ENCODE results near the gene FUS.
"Not testable (repeated sequence)": the region's sequence is repeated elsewhere in the genome, so short reads cannot be mapped to it uniquely, and the experiment has no call there.

The FUS gene

DNA sequence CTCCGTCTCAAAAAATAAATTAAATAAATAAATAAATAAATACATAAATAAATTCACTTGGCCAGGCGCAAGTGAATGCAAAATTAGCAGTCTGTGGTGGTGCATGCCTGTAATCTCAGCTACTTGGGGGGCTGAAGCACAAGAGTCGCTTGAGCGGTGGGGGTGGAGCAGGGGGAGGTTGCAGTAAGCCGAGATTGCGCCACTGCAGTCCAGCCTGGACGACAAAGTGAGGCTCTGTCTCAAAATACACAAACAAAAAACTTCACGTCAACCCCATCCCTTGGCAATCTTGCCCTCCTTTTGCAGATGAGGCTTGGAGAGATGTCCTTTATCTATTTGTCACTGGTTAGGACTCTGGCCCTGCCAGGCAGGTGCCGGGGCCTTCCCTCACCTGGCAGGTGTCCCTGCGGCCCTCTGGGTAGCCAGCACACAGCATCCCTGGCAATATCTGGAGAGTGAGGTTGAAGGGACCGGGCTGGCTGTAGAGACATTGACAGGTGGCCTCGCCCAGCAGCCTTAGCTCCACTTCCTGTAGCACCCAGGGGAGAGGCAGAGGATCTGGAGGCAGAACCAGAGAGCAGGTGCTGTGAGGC, 34.4 kb upstream of the FUS start:
- no peak overlapping the region for H3K9ac ChIP-seq (ENCODE audit: low read depth, low read length)
- H3K27ac ChIP-seq (ENCODE audit: low read depth, low read length): no peak overlapping the region
- peaks cover 25% of the 10 kb centered on the region for H3K27me3 ChIP-seq (ENCODE audit: control insufficient read depth, insufficient read depth, low read length)
- no peaks in the 10 kb centered on the region for H3K9me3 ChIP-seq (ENCODE audit: control insufficient read depth, insufficient read depth, low read length)
- H3K4me1 ChIP-seq (ENCODE audit: control insufficient read depth, insufficient read depth, low read length): peaks cover 8% of the 10 kb centered on the region
- no peaks in the 10 kb centered on the region for H3K36me3 ChIP-seq (ENCODE audit: control insufficient read depth, insufficient read depth, low read length)
- no peak overlapping the region for H3K4me3 ChIP-seq (ENCODE audit: low read depth, low read length)

DNA sequence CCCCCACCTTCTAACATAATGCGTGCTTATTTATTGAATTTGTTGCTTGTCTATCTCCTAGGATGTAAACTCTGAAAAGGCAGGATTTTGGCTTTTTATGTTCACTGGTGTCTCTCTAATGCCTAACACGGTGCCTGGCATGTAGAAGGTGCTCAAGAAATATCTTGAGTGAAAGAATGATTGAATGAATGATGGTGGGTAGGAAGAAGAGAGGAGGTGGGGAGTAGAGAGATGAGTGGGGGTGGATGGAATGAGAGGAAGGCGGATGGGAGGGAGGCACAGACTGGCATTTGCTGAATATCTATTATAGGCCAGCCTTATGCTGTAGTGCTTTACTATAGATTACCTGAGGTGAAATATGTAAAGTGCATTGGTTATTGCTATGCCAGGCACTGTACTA, 32.4 kb upstream of the FUS start:
- Histone ChIP-seq H3K27ac (ENCODE audit: low read depth, low read length) (no peak overlapping the region), H3K27me3 (ENCODE audit: control insufficient read depth, insufficient read depth, low read length) (peaks cover 25% of the 10 kb centered on the region), H3K9me3 (ENCODE audit: control insufficient read depth, insufficient read depth, low read length) (no peaks in the 10 kb centered on the region), H3K4me1 (ENCODE audit: control insufficient read depth, insufficient read depth, low read length) (no peaks in the 10 kb centered on the region), H3K4me3 (ENCODE audit: low read depth, low read length) (peak overlapping the region; percentile 64), H3K36me3 (ENCODE audit: control insufficient read depth, insufficient read depth, low read length) (no peaks in the 10 kb centered on the region), H3K9ac (ENCODE audit: low read depth, low read length) (no peak overlapping the region)

DNA sequence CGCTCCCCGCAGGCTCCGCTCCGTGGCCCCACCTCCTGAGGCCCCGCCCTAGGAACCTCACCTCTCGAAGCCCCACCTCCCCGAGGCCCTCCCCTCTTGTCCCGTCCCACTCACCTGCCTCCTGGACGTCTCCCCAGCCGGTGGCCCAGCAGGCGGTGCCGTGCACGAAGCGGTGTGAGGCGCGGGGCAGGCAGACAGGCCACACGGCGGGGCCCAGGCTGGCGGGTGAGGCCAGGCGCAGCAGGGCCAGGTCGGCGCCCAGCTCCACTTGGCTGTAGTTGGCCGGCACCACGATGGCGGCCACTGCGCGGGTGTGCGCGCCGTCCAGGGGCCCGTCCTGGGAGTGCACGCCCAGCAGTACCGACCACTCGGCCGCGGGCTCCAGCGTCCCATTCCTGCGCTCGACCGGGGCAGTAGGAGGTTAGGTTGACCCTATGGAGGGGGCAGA, 31.6 kb upstream of the FUS start:
- Histone ChIP-seq H3K4me1 (ENCODE audit: control insufficient read depth, insufficient read depth, low read length) (no peaks in the 10 kb centered on the region), H3K9me3 (ENCODE audit: control insufficient read depth, insufficient read depth, low read length) (no peaks in the 10 kb centered on the region), H3K9ac (ENCODE audit: low read depth, low read length) (no peak overlapping the region), H3K27me3 (ENCODE audit: control insufficient read depth, insufficient read depth, low read length) (peaks cover 17% of the 10 kb centered on the region), H3K27ac (ENCODE audit: low read depth, low read length) (no peak overlapping the region), H3K36me3 (ENCODE audit: control insufficient read depth, insufficient read depth, low read length) (no peaks in the 10 kb centered on the region), H3K4me3 (ENCODE audit: low read depth, low read length) (peak overlapping the region; percentile 64)

DNA sequence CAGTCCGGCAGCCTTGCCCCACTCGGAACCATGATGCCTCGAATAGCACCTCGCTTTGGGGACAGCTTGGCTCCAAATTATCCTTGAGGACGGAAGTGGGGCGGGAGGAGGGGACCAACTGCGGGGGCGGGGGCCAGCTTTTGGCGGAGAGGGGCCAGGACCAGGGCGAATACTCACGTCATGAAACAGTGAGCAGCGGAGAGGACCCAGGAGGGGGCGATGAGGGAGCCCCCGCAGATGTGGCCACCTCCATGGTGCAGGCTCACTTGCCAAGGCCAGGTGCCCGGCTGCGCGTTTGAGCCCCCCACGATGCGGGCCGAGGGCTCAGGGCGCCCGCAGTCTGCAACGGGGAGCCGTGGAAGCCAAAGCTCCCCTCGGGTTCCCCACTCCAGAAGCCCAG, 31.0 kb upstream of the FUS start:
- no peaks in the 10 kb centered on the region for H3K36me3 ChIP-seq (ENCODE audit: control insufficient read depth, insufficient read depth, low read length)
- H3K4me3 ChIP-seq (ENCODE audit: low read depth, low read length): 0 out of 2 replicates have a peak overlapping the region, but pooled peaks have one; percentile 64
- no peak overlapping the region for H3K9ac ChIP-seq (ENCODE audit: low read depth, low read length)
- H3K27me3 ChIP-seq (ENCODE audit: control insufficient read depth, insufficient read depth, low read length): peaks cover 14% of the 10 kb centered on the region
- no peaks in the 10 kb centered on the region for H3K9me3 ChIP-seq (ENCODE audit: control insufficient read depth, insufficient read depth, low read length)
- no peak overlapping the region for H3K27ac ChIP-seq (ENCODE audit: low read depth, low read length)
- H3K4me1 ChIP-seq (ENCODE audit: control insufficient read depth, insufficient read depth, low read length): no peaks in the 10 kb centered on the region

DNA sequence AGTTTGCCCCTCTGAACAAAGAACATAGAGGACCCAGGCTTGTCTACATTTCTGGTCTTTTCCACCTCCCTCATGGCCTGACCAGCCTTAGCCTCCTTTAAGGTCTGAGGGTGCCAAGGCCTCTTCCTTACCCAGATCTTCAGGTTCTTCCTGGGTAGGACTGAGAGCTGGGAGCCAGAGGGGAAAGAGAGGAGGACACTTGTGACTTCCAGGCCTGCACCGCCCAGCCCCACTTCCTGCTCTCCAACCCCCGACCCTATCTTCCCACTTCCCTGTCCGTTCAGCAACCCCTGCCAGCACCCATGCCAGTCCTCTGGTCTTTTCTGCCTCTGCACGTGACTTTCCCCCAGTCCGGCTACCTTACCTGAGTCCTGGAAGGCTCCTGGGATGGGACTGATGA, 30.6 kb upstream of the FUS start:
- Histone ChIP-seq H3K36me3 (ENCODE audit: control insufficient read depth, insufficient read depth, low read length) (no peaks in the 10 kb centered on the region), H3K4me3 (ENCODE audit: low read depth, low read length) (no peak overlapping the region), H3K27me3 (ENCODE audit: control insufficient read depth, insufficient read depth, low read length) (peaks cover 14% of the 10 kb centered on the region), H3K27ac (ENCODE audit: low read depth, low read length) (no peak overlapping the region), H3K4me1 (ENCODE audit: control insufficient read depth, insufficient read depth, low read length) (no peaks in the 10 kb centered on the region), H3K9me3 (ENCODE audit: control insufficient read depth, insufficient read depth, low read length) (no peaks in the 10 kb centered on the region), H3K9ac (ENCODE audit: low read depth, low read length) (no peak overlapping the region)

DNA sequence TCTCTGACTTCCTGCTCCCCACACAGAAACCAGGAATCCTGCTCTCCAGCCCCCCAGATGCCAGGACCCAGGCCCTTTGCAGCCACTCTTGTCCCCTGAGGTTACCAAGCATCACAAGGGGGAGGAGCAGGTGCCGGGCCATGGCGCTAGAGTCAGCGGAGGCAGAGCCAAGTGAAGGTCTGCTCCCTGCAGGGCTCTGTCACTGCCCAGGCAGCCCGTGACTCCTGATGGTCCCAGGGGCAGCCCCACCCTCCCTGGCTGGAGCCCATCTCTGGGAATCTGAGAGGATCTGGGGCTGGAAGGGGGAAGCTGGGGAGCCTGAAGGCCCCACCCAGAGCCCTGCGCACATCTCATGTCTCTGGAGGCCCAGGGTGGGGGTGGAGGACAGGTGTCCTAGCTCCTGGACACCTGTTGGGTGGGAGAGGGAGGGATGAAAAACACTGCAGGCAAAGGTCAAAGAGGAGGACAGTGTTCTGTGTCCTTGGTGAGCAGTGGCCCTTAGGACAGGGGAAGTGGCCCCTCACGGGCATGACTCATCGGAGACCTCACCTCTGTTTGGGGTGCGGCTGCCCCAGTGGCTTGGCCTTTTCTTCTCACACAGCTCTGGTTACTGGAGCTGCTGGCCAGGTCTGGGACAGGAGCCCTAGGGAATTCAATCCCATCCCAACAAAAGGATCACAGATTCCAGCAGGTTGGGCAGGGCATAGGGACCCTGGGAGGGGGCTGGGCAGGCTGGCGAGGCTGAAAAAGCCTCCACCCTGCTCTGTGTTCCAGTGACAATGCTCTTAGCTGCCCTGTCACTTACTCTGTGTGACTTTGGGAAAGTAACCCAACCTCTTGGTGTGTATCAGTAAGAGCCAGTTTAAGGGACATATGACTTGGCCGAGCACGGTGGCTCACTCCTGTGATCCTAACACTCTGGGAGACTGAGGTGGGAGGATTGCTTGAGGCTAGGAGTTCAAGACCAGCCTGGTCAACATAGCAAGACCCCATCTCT, 29.7 kb upstream of the FUS start, which contains the start of gene PRSS36:
Gene PRSS36 (minus strand): TSS at position 173 of the 997 bp plus-strand sequence. CDS start 31 bp downstream, at position 142.
- no peak within 1 kb of the TSS for H3K9ac ChIP-seq (ENCODE audit: low read depth, low read length)
- no peaks in the 10 kb centered on the region for H3K4me1 ChIP-seq (ENCODE audit: control insufficient read depth, insufficient read depth, low read length)
- no peak within 1 kb of the TSS for H3K4me3 ChIP-seq (ENCODE audit: low read depth, low read length)
- H3K27ac ChIP-seq (ENCODE audit: low read depth, low read length): no peak within 1 kb of the TSS
- H3K9me3 ChIP-seq (ENCODE audit: control insufficient read depth, insufficient read depth, low read length): no peaks in the 10 kb centered on the region
- H3K36me3 ChIP-seq (ENCODE audit: control insufficient read depth, insufficient read depth, low read length): no peaks in the 10 kb centered on the region
- peaks cover 14% of the 10 kb centered on the region for H3K27me3 ChIP-seq (ENCODE audit: control insufficient read depth, insufficient read depth, low read length)

DNA sequence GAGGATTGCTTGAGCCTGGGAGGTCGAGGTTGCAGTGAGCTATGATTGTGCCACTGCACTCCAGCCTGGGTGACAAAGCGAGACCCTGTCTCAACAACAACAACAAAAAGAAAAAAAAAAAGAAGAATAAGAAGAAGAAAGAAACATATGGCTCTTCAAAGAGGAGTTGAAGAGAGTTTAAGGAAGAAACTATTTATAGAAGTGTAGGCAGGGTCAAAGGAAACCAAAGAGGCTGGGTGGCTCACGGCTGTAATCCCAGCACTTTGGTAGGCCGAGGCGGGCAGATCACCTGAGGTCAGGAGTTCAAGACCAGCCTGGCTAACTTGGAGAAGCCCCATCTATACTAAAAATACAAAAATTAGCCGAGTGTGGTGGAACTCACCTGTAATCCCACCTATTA, 29.0 kb upstream of the FUS start:
- H3K4me1 ChIP-seq (ENCODE audit: control insufficient read depth, insufficient read depth, low read length); H3K27ac ChIP-seq (ENCODE audit: low read depth, low read length); H3K4me3 ChIP-seq (ENCODE audit: low read depth, low read length); H3K36me3 ChIP-seq (ENCODE audit: control insufficient read depth, insufficient read depth, low read length); H3K9me3 ChIP-seq (ENCODE audit: control insufficient read depth, insufficient read depth, low read length); H3K9ac ChIP-seq (ENCODE audit: low read depth, low read length): not testable (repeated sequence)
- peaks cover 14% of the 10 kb centered on the region for H3K27me3 ChIP-seq (ENCODE audit: control insufficient read depth, insufficient read depth, low read length)

DNA sequence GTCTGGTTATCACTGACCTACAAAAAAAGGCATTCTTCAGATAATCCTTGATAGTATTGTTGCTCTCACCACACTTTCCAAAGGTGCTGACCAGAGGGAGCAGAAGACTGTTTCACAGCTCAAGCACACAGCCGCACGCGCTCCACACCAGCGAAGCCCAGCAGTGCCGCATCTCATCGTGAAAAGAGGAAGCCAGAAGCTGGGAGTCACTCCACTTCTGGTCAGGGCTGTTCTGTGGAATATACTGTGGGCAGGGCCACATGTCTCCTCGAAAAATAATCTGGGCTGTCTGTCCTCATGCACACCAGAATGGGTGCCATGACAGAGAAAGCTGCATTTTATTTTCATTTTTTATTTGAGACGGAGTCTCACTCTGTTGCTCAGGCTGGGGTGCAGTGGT, 22.8 kb upstream of the FUS start:
- Histone ChIP-seq H3K4me1 (ENCODE audit: control insufficient read depth, insufficient read depth, low read length) (no peaks in the 10 kb centered on the region), H3K9me3 (ENCODE audit: control insufficient read depth, insufficient read depth, low read length) (no peaks in the 10 kb centered on the region), H3K27ac (ENCODE audit: low read depth, low read length) (no peak overlapping the region), H3K9ac (ENCODE audit: low read depth, low read length) (no peak overlapping the region), H3K27me3 (ENCODE audit: control insufficient read depth, insufficient read depth, low read length) (no peaks in the 10 kb centered on the region), H3K4me3 (ENCODE audit: low read depth, low read length) (no peak overlapping the region), H3K36me3 (ENCODE audit: control insufficient read depth, insufficient read depth, low read length) (no peaks in the 10 kb centered on the region)

DNA sequence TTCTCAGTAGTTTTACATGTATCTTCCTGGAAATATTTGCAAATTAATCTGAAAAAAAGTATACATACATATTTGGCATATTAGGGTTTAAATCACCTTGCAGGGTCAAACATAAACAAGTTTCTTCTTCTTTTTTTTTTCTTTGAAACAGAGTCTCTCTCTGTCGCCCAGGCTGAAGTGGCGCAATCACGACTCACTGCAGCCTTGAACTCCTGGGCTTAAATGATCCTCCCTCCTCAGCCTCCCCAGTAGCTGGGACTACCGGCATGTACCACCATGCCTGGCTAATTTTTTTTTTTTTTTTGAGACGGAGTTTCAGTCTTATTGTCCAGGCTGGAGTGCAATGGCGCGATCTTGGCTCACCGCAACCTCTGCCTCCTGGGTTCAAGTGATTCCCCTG, 12.6 kb upstream of the FUS start:
- Histone ChIP-seq H3K36me3 (ENCODE audit: control insufficient read depth, insufficient read depth, low read length) (no peaks in the 10 kb centered on the region), H3K9me3 (ENCODE audit: control insufficient read depth, insufficient read depth, low read length) (no peaks in the 10 kb centered on the region), H3K27me3 (ENCODE audit: control insufficient read depth, insufficient read depth, low read length) (no peaks in the 10 kb centered on the region), H3K4me3 (ENCODE audit: low read depth, low read length) (no peak overlapping the region), H3K4me1 (ENCODE audit: control insufficient read depth, insufficient read depth, low read length) (no peaks in the 10 kb centered on the region), H3K27ac (ENCODE audit: low read depth, low read length) (no peak overlapping the region), H3K9ac (ENCODE audit: low read depth, low read length) (no peak overlapping the region)

DNA sequence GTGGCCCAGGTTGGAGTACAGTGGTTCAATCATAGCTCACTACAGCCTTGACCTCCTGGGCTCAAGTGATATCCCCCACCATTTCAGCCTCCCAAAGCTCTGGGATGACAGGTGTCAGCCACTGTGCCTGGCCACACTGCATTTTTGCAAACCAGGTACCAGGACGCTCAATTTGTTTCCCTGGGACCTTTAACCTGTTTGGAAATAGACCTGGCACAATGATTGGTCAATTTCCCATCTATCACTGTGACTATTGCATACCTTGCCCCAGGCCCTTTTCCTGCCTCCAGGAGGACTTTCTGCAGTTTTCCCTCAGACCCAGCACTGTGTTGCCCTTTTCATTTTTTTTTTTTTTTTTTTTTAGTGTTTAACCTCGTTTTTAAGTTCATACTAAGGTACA, 11.1 kb upstream of the FUS start:
- Histone ChIP-seq H3K9me3 (ENCODE audit: control insufficient read depth, insufficient read depth, low read length) (no peaks in the 10 kb centered on the region), H3K9ac (ENCODE audit: low read depth, low read length) (no peak overlapping the region), H3K27me3 (ENCODE audit: control insufficient read depth, insufficient read depth, low read length) (no peaks in the 10 kb centered on the region), H3K27ac (ENCODE audit: low read depth, low read length) (no peak overlapping the region), H3K4me3 (ENCODE audit: low read depth, low read length) (no peak overlapping the region), H3K36me3 (ENCODE audit: control insufficient read depth, insufficient read depth, low read length) (no peaks in the 10 kb centered on the region), H3K4me1 (ENCODE audit: control insufficient read depth, insufficient read depth, low read length) (no peaks in the 10 kb centered on the region)

DNA sequence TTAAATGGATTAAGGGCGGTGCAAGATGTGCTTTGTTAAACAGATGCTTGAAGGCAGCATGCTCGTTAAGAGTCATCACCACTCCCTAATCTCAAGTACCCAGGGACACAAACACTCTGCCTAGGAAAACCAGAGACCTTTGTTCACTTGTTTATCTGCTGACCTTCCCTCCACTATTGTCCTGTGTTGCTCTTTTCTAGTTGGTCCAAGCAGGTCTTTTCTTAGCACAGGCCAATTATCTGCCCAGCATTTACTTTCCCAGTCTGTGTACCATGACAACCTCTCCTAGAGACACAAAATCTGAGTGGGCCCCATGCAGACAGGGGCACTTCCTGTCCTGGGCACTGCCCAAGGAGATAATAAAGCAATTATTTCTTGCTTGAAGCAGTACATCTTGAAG, 9.9 kb upstream of the FUS start:
- H3K36me3 ChIP-seq (ENCODE audit: control insufficient read depth, insufficient read depth, low read length); H3K4me3 ChIP-seq (ENCODE audit: low read depth, low read length); H3K9ac ChIP-seq (ENCODE audit: low read depth, low read length): not testable (repeated sequence)

More for the DNA sequence above, 9.9 kb upstream of the FUS start:
- peak overlapping the region; percentile 21 for H3K27ac ChIP-seq (ENCODE audit: low read depth, low read length)
- H3K4me1 ChIP-seq (ENCODE audit: control insufficient read depth, insufficient read depth, low read length); H3K9me3 ChIP-seq (ENCODE audit: control insufficient read depth, insufficient read depth, low read length); H3K27me3 ChIP-seq (ENCODE audit: control insufficient read depth, insufficient read depth, low read length): not testable (repeated sequence)

Measured in HUES48 (cell line).